GM12878 (cell line): Measurements from ENCODE around the gene NOTCH1. TPM values are rescaled to one million over a fixed set of nuclear protein-coding genes. Genes with fewer than 3 reads are reported as not detected.

Source experiments
- ATAC-seq: fragments of 200-7000 bp; cut with Tn5 transposase; 3 replicates; pipeline ENCODE4 v1.9.1; 2020; ENCODE audit warnings: mild to moderate bottlenecking, moderate library complexity
- BruUV-seq: library from RNA; stranded (reverse); fragments of 400-500 nt; replicated peaks from 2 replicates; lab custom pipeline; 2021; lab: Mats Ljungman, UMichigan
- CTCF ChIA-PET: fragments of 300-600 bp; sonication (Branson Sonifier 250); formaldehyde crosslinking; extraction: SDS; loops from one replicate; lab custom pipeline; 2021; ENCODE audit warnings: inconsistent platforms; lab: Yijun Ruan, JAX
- POLR2A ChIA-PET: fragments of 350-600 bp; formaldehyde crosslinking; extraction: SDS; loops from one replicate; lab custom pipeline; 2021; ENCODE audit warnings: inconsistent platforms; lab: Charles Lee
- RAD21 ChIA-PET: fragments of 300-600 bp; sonication (Branson Sonifier 250); formaldehyde crosslinking; loops from one replicate; lab custom pipeline; 2023; ENCODE audit warnings: antibody characterized with exemption; ENCODE audit not compliant: unreplicated experiment; lab: Charles Lee
- SMC1A ChIA-PET: fragments of 300-600 bp; sonication (Branson Sonifier 250); formaldehyde crosslinking; loops from one replicate; lab custom pipeline; 2023; ENCODE audit not compliant: unreplicated experiment, uncharacterized antibody; lab: Charles Lee
- DNase-seq: peaks from one replicate; pipeline ENCODE4 v3.0.0-alpha.2; 2011; ENCODE audit warnings: low read depth, low spot score
- FAIRE-seq: peaks from 3 replicates; lab custom pipeline; 2011; peaks lifted over from hg19 to GRCh38; lab: Jason Lieb, UNC
- H2AFZ ChIP-seq: 2 replicates; pipeline ENCODE4 v1.6.0; 2011; ENCODE audit warnings: low read depth, low read length, control low read depth; ENCODE audit not compliant: control insufficient read depth
- H3K27ac ChIP-seq: 2 replicates; pipeline ENCODE4 v1.5.1; 2011; ENCODE audit warnings: control low read depth; ENCODE audit not compliant: control insufficient read depth, insufficient read depth
- H3K27me3 ChIP-seq, 2 experiments: replicated peaks in 1 of 2; 2 replicates each; pipeline versions ENCODE4 v1.6.0 to v1.6.1; 2011; ENCODE audit warnings: low read length in 1 of 2; ENCODE audit not compliant: control insufficient read depth in 2 of 2, insufficient read depth in 2 of 2
- H3K36me3 ChIP-seq, 2 experiments: 2 replicates each; pipeline ENCODE4 v1.5.1; 2011; ENCODE audit warnings: low read length in 1 of 2; ENCODE audit not compliant: control insufficient read depth in 2 of 2, insufficient read depth in 2 of 2
- H3K4me1 ChIP-seq: 2 replicates; pipeline ENCODE4 v1.6.1; 2011; ENCODE audit warnings: mild to moderate bottlenecking, low read length, moderate library complexity, mixed read lengths; ENCODE audit not compliant: control insufficient read depth, insufficient read depth
- H3K4me2 ChIP-seq: 2 replicates; pipeline ENCODE4 v1.6.0; 2011; ENCODE audit warnings: control low read depth; ENCODE audit not compliant: control insufficient read depth, insufficient read depth
- H3K4me3 ChIP-seq: fragments of 200-600 bp; sonication (generic); 2 replicates; pipeline ENCODE4 v1.5.1; 2016
- H3K79me2 ChIP-seq: 2 replicates; pipeline ENCODE4 v1.6.0; 2011; ENCODE audit warnings: low read length; ENCODE audit not compliant: control insufficient read depth, insufficient read depth
- H3K9ac ChIP-seq: 2 replicates; pipeline ENCODE4 v1.8.0; 2011; ENCODE audit warnings: low read length, control low read depth, mixed read lengths; ENCODE audit not compliant: control insufficient read depth, insufficient read depth
- H3K9me3 ChIP-seq: replicated peaks from 3 replicates; pipeline ENCODE4 v1.5.1; 2011; ENCODE audit warnings: mild to moderate bottlenecking, low read length; ENCODE audit not compliant: control insufficient read depth, insufficient read depth
- H4K20me1 ChIP-seq: 2 replicates; pipeline ENCODE4 v1.6.0; 2011; ENCODE audit not compliant: control insufficient read depth, insufficient read depth
- BMI1 ChIP-seq: fragments of 450-650 bp; IDR thresholded peaks from 2 replicates; pipeline ENCODE4 v1.6.1; 2016; ENCODE audit warnings: mild to moderate bottlenecking, moderate library complexity, borderline replicate concordance
- BRCA1 ChIP-seq: IDR thresholded peaks from 2 replicates; pipeline ENCODE4 v1.6.1; 2011; ENCODE audit warnings: low read depth, low read length, improper control_type of control experiment
- EED ChIP-seq: sonication (generic); IDR thresholded peaks from 2 replicates; pipeline ENCODE4 v1.6.1; 2016; ENCODE audit warnings: antibody characterized with exemption, low read depth
- HDGF ChIP-seq: fragments of 450-650 bp; IDR thresholded peaks from 2 replicates; pipeline ENCODE4 v1.6.1; 2016; ENCODE audit warnings: antibody characterized with exemption
- IKZF2 ChIP-seq, 2 experiments: fragments of 450-650 bp; IDR thresholded peaks; 2 replicates each; pipeline ENCODE4 v1.6.1; 2017; ENCODE audit warnings: mild to moderate bottlenecking in 2 of 2, moderate library complexity in 2 of 2
- IRF3 ChIP-seq: fragments of 450-650 bp; IDR thresholded peaks from 2 replicates; pipeline ENCODE4 v1.6.1; 2014; ENCODE audit warnings: mild to moderate bottlenecking
- KAT2A ChIP-seq: conservative IDR thresholded peaks from 2 replicates; pipeline ENCODE4 v1.6.1; 2011; ENCODE audit warnings: low read depth, low read length; ENCODE audit not compliant: control insufficient read depth
- MXI1 ChIP-seq: fragments of 150-350 bp; IDR thresholded peaks from 2 replicates; pipeline ENCODE4 v1.6.1; 2011; ENCODE audit warnings: low read depth, mild to moderate bottlenecking, inconsistent platforms, low read length, improper control_type of control experiment
- NR2C1 ChIP-seq: fragments of 450-650 bp; IDR thresholded peaks from 2 replicates; pipeline ENCODE4 v1.6.1; 2017; ENCODE audit warnings: antibody characterized with exemption, mild to moderate bottlenecking, moderate library complexity
- PAX5 ChIP-seq: IDR thresholded peaks from 2 replicates; pipeline ENCODE4 v1.6.1; 2011; ENCODE audit warnings: low read depth, low read length, borderline replicate concordance
- RCOR1 ChIP-seq: conservative IDR thresholded peaks from 2 replicates; pipeline ENCODE4 v1.6.1; 2012; ENCODE audit warnings: low read depth, low read length, improper control_type of control experiment
- RELA ChIP-seq: fragments of 450-650 bp; IDR thresholded peaks from 2 replicates; pipeline ENCODE4 v1.8.0; 2014; ENCODE audit warnings: borderline replicate concordance; ENCODE audit not compliant: partially characterized antibody
- RFX5 ChIP-seq: IDR thresholded peaks from 2 replicates; pipeline ENCODE4 v1.6.1; 2011; ENCODE audit warnings: low read depth, low read length, improper control_type of control experiment
- USF1 ChIP-seq: IDR thresholded peaks from 2 replicates; pipeline ENCODE4 v1.6.1; 2011; ENCODE audit warnings: borderline replicate concordance, low read depth, mild to moderate bottlenecking, moderate library complexity, mixed read lengths, low read length; ENCODE audit not compliant: insufficient read depth; ENCODE audit errors: extremely low read length
- ZNF24 ChIP-seq: fragments of 450-650 bp; IDR thresholded peaks from 2 replicates; pipeline ENCODE4 v1.6.1; 2017; ENCODE audit warnings: antibody characterized with exemption, mild to moderate bottlenecking
- WGBS: methylation state at CpG from one replicate; pipeline ENCODE4 v1.1.6; 2016; ENCODE audit warnings: low lambda C conversion rate; ENCODE audit not compliant: insufficient replicate concordance, insufficient coverage; ENCODE audit errors: missing lambda C conversion rate; 5-methylcytosine and 5-hydroxymethylcytosine counted together
- in situ Hi-C: fragments of 300-500 bp; cut with MboI; formaldehyde crosslinking; loops from 9 replicates; pipeline ENCODE4 v1.14.3; 2018; ENCODE audit warnings: mixed read lengths
- intact Hi-C: fragments of 100-400 bp; cut with micrococcal nuclease; formaldehyde crosslinking; loops from one replicate; pipeline ENCODE4 v1.14.2; 2022; ENCODE audit not compliant: unreplicated experiment
- polyA plus RNA-seq, 11 experiments: library from polyadenylated mRNA; depleted of rRNA in 4 of 11; unstranded in 6 of 11; stranded (reverse) in 5 of 11; fragments of >200 nt; fragmentation: Nextera tagmentation in 4 of 11; fragmentation: Illumina TruSeq in 1 of 11; extraction: Ambion mirVana in 4 of 11; extraction: Trizol in 1 of 11; gene quantifications; 1 replicate in 1 of 11; 2 replicates in 10 of 11; pipeline versions ENCODE4 v1.2.1 to v1.2.3, GENCODE V29; 2011 to 2016; ENCODE audit warnings: inconsistent platforms in 2 of 11, missing spikeins in 2 of 11, low read depth in 1 of 11
- total RNA-seq, 4 experiments: library from RNA; depleted of rRNA in 3 of 4; stranded (reverse); fragments of >200 nt in 3 of 4; fragmentation: Illumina TruSeq in 1 of 4; extraction: Trizol in 1 of 4; gene quantifications; 2 replicates each; pipeline versions ENCODE4 v1.2.1 to v1.2.3, GENCODE V29; 2013 to 2021
- TF ChIP-seq, protein P1 (sequence below): fragments of 450-650 bp; IDR thresholded peaks from 2 replicates; pipeline ENCODE4 v1.6.1; 2017; ENCODE audit warnings: borderline replicate concordance

Gene NOTCH1
- total and polyA plus RNA-seq, 10 of the 15 experiments (the other 5 are each of a cell fraction or from before 2014, with no cell fraction given): 0.02 to 40.0 (median 3.7) TPM

DNA sequence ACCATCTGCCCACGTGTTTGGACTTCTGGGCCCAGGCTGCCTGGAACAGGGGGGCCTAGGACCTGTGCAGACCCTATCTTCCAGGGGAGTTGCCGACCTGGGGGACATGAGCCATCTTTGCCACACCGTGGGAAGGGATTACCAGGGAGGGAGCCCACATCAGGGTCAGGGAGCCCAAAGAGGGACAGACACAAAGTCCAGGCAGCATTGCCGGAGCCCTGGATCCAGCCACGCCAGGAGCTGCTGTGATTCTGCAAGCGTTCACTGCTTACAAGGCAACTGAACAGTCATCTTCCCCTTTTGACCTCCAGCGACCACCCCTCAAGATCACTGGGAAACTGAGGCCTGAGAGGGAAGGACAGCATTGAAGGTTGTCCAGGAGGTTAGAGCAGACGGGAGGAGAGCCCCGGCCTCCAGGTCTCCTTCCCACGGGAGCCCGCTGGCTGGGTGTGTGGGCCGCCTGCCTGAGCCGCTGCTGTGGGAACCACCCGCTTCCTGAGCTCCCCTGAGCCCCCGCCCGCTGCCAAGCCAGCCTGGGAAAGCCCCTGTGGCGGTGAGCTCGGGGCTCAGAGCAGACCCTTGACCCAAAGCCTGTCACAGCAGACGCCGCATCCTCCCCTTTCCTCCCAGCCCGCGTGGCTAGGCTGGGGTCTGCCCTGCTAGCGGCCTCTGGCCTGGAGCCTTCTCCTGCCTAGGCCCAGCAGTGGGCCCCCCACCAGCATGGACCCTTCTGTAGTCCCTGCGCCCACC lies 17.1 kb upstream of the NOTCH1 start (continued):
- TF ChIP-seq PAX5: no peak

DNA sequence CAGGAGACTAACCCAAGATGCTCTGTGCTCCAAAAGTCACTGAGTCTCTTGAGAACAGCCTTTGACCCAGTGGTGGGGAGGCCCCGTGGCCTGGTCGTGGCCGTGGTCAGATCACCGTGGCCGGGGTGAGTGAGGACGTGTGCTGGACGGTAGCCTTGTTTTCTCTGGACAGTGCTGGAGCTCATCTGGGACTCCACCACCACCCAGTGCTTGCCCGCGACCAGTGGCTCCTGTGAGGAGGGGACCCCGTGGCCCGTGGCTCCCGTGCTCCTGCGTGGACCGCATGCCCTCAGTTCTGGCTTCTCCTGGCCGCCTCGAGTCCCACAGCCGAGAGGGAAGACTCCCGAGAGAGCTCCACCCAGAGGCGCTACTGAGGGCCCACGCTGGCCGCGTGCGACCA lies 15.9 kb upstream of the NOTCH1 start:
- intact Hi-C loops: no loop called here
- H2AFZ ChIP-seq: no peak overlapping the region
- ChIA-PET POLR2A (interaction anchor here (3.2 to 3.9 kb wide), 2 partner anchors 9 to 22 kb away, joined by 22 to 31 read pairs; no protein-coding TSS in a partner anchor), RAD21 (interaction anchor here (1.3 to 3.8 kb wide), 2 partner anchors 7 to 10 kb away, joined by 3 to 18 read pairs; no protein-coding TSS in a partner anchor)
- H3K9me3 ChIP-seq: peaks cover 8% of the 10 kb centered on the region; the same call in 2 of the 3 replicates
- no peak overlapping the region for H3K9ac ChIP-seq
- TF ChIP-seq BRCA1: no peak
- TF ChIP-seq KAT2A: no peak
- no peak for TF ChIP-seq RFX5
- TF ChIP-seq RCOR1: no peak
- TF ChIP-seq NR2C1: no peak
- TF ChIP-seq MXI1: no peak
- TF ChIP-seq, protein P1, sequence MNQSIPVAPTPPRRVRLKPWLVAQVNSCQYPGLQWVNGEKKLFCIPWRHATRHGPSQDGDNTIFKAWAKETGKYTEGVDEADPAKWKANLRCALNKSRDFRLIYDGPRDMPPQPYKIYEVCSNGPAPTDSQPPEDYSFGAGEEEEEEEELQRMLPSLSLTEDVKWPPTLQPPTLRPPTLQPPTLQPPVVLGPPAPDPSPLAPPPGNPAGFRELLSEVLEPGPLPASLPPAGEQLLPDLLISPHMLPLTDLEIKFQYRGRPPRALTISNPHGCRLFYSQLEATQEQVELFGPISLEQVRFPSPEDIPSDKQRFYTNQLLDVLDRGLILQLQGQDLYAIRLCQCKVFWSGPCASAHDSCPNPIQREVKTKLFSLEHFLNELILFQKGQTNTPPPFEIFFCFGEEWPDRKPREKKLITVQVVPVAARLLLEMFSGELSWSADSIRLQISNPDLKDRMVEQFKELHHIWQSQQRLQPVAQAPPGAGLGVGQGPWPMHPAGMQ: no peak
- no peak for TF ChIP-seq IRF3
- no peak for TF ChIP-seq ZNF24
- TF ChIP-seq HDGF: no peak
- TF ChIP-seq EED: no peak
- no peak for TF ChIP-seq BMI1
- no peak for TF ChIP-seq IKZF2 (IDR thresholded peaks at IDR 0.05)
- TF ChIP-seq RELA: no peak
- no peak for TF ChIP-seq USF1
- TF ChIP-seq, all 136 proteins: peak for 0
- Histone ChIP-seq H3K4me3 (no peak overlapping the region), H3K36me3 (no peaks in the 10 kb centered on the region), H3K79me2 (no peaks in the 10 kb centered on the region), H3K27me3 (no peaks in the 10 kb centered on the region), H3K4me1 (peaks cover 33% of the 10 kb centered on the region), H4K20me1 (no peaks in the 10 kb centered on the region), H3K27ac (no peak overlapping the region), H3K4me2 (no peak overlapping the region)
- ChIA-PET SMC1A (interaction anchor here (1.7 to 3.9 kb wide), 5 partner anchors 10 to 63 kb away, joined by 5 to 24 read pairs (median 11); no protein-coding TSS in a partner anchor), CTCF (interaction anchor here (1.0 to 2.4 kb wide), 4 partner anchors 10 to 74 kb away, joined by 3 to 10 read pairs (median 6); no protein-coding TSS in a partner anchor)
- ATAC-seq (no peak), FAIRE-seq (no peak), DNase-seq (no peak)
- in situ Hi-C loops: no loop called here
- WGBS: 74% methylated on average over 22 of the region's 23 CpGs
- no TSS peak for BruUV-seq
